LNCaP clone FGC (cell line): ENCODE measurements around the gene STK32C.

ENCODE experiments used
- DNase-seq: peaks from one replicate; pipeline ENCODE4 v3.0.0-alpha.2; 2011; ENCODE audit warnings: low read depth
- H3K4me3 ChIP-seq: 2 replicates; pipeline ENCODE4 v1.5.1; 2011; ENCODE audit warnings: mild to moderate bottlenecking, low read depth, low read length, control low read depth
- CTCF ChIP-seq: IDR thresholded peaks from 2 replicates; pipeline ENCODE4 v1.5.1; 2012; ENCODE audit warnings: mild to moderate bottlenecking; ENCODE audit not compliant: control insufficient read depth, insufficient read depth; ENCODE audit errors: extremely low read depth

Gene STK32C

DNA sequence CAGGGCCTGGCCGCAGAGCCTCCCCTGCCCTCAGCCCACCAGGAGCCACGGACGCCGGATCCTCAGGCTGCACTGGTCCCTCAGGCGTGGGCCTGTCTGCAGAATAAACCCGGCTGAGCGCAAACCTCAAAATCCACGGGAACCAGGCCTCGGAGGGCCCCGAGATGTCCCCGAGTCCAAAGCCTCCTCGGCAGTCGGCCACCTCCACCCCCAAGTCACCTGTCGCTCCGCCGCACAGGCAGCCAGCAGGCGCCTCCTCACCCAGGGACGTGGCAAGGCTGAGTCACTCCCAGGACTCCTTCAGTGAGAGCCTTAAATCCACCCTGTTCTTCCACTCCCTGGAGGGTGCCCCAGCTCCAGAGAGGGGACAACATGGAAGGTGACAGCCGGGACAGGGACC, 33.2 kb downstream of the STK32C start:
- TF ChIP-seq CTCF: no peak
- DNase-seq: no peak
- no peak overlapping the region for H3K4me3 ChIP-seq

DNA sequence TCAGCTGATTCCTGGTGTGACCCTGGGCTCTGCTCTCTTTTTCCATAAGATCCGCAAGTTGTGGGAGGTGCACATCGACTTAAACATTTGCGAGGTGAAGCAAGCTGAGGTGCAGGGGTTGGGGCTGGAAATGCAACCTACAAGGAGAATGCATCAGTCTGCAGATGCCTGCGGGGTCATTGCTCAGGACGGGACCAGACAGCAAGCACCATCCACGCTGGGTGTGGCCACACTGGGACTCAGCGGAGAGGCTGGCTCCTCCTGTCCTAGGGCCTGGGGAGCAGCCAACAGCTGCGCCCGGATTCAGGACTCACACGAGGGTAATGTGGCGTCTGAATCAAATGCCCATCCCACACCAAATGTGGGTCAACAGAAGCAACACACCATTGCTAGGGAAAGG, 33.8 kb downstream of the STK32C start:
- DNase-seq: no peak
- no peak for TF ChIP-seq CTCF
- no peak overlapping the region for H3K4me3 ChIP-seq

DNA sequence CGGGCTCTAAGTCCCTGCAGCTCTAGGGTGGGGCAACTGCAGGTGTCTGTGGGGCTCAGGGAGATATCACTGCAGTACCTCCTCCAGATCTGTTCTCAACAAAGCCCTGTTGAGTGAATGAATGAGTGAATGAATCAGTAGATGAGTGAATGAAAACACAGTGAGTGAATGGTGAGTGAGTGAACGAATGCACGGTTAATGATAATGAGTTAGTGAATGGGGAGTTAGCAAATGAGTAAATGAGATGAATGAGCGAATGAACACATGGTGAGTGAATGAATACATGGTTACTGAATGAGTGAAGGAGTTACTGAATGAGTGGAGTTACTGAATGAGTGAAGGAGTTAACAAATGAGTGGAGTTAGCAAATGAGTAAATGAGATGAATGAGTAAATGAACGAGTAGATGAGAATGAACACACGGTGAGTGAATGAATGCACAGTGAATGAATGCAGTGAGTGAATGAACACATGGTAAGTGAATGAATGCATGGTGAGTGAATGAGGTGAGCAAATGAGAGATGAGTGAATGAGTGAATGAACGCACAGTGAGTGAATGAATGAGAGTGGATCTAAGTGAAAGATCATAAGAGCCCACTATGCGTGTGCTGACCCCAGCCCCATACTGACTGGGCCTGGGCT, 34.3 kb downstream of the STK32C start:
- no peak for DNase-seq
- no peak overlapping the region for H3K4me3 ChIP-seq
- TF ChIP-seq CTCF: no peak

DNA sequence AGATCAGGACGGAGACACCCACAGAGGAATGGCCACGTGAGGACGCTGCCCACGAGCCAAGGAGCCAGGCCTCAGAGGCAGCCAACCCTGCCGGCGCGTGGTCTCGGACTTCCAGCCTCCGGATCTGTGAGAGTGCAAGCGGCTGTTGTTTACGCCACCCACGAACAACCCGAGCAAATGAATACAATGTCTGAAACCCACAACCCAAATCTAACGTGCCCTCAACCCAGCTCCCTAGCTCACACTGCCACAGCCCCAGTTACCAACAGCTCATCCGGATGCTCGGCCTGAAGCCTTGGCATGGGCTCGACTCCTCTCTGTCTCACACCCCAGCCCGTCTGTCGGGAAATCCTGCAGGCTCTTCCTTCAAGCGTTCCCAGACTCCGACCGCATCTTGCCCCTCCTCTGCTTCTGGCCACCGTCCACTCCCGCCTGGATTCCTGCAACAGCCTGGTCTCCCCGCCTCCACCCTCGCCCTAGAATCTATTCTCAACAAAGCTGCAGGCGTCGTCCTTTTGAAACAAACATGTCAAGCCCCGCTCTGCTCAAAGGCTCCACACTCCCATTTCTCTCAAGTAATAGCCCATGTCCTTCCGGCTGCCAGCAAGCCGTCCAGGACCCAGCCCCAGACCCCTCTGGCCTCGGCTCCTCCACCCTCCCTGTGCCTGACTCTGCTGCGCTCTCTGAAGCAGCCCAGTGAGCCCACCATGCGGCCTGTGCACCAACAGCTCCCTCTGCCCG, 35.3 kb downstream of the STK32C start:
- DNase-seq: no peak
- H3K4me3 ChIP-seq: no peak overlapping the region
- no peak for TF ChIP-seq CTCF

- no peak for DNase-seq
- TF ChIP-seq CTCF: no peak
Observed at GRCh38 chr10:132271458-132272230, 36.1 kb downstream of the STK32C start.

GRCh38 chr10:132270721-132271457, 36.9 kb downstream of the STK32C start:
- no peak overlapping the region for H3K4me3 ChIP-seq
- no peak for DNase-seq
- no peak for TF ChIP-seq CTCF

More at GRCh38 chr10:132271458-132272230, 36.1 kb downstream of the STK32C start:
- H3K4me3 ChIP-seq: no peak overlapping the region
